BJ (cell line): ENCODE results near the gene SPEG. TPM values are rescaled to one million over a fixed set of nuclear protein-coding genes. Genes with fewer than 3 reads are reported as not detected.

Experiments used
- CTCF ChIA-PET: fragments of 350-600 bp; formaldehyde crosslinking; extraction: SDS; loops from one replicate; lab custom pipeline; 2021; ENCODE audit warnings: antibody characterized with exemption, inconsistent platforms; lab: Yijun Ruan, JAX
- POLR2A ChIA-PET: fragments of 300-600 bp; sonication (Branson Sonifier 250); formaldehyde crosslinking; extraction: SDS; loops from one replicate; lab custom pipeline; 2021; ENCODE audit warnings: antibody characterized with exemption; lab: Charles Lee
- DNase-seq: peaks from one replicate; pipeline ENCODE4 v3.0.0-alpha.2; 2011; ENCODE audit warnings: low read depth
- H3K27me3 ChIP-seq: 2 replicates; pipeline ENCODE4 v1.6.0; 2011; ENCODE audit warnings: low read length; ENCODE audit not compliant: control insufficient read depth, insufficient read depth
- H3K36me3 ChIP-seq: 2 replicates; pipeline ENCODE4 v1.5.1; 2011; ENCODE audit warnings: low read length; ENCODE audit not compliant: control insufficient read depth, insufficient read depth
- H3K4me3 ChIP-seq: 2 replicates; pipeline ENCODE4 v1.5.1; 2011; ENCODE audit warnings: low read depth, mild to moderate bottlenecking, control low read depth, low read length
- CTCF ChIP-seq: IDR thresholded peaks from 2 replicates; pipeline ENCODE4 v1.5.1; 2011; ENCODE audit warnings: low read depth, mild to moderate bottlenecking, control low read depth, inconsistent platforms, low read length, moderate library complexity; ENCODE audit not compliant: insufficient read depth
- polyA plus RNA-seq: library from polyadenylated mRNA; depleted of rRNA; stranded (reverse); fragments of >200 nt; gene quantifications from 2 replicates; pipeline ENCODE4 v1.2.3, GENCODE V29; 2011

SPEG gene
- polyA plus RNA-seq, 1 experiment: 69.9 TPM

GRCh38 chr2:219482674-219483405 is 48.2 kb downstream of the SPEG start:
- peaks cover 28% of the 10 kb centered on the region for H3K36me3 ChIP-seq
- no peak for TF ChIP-seq CTCF
- no peaks in the 10 kb centered on the region for H3K27me3 ChIP-seq
- CTCF ChIA-PET: interaction anchor here (0.6 to 3.9 kb wide), 8 partner anchors 9 to 80 kb away, joined by 3 to 28 read pairs (median 5); a partner anchor contains a TSS
- DNase-seq: no peak
- no peak overlapping the region for H3K4me3 ChIP-seq
- POLR2A ChIA-PET: interaction anchor here (0.6 kb wide), 1 partner anchor 95 kb away, joined by 9 read pairs; no protein-coding TSS in a partner anchor

- ChIA-PET CTCF (interaction anchor here (0.6 to 3.9 kb wide), 5 partner anchors 7 to 46 kb away, joined by 3 to 28 read pairs (median 10); a partner anchor contains a TSS), POLR2A (no interaction called here)
- TF ChIP-seq CTCF: no peak
- DNase-seq: no peak
- peaks cover 34% of the 10 kb centered on the region for H3K36me3 ChIP-seq
- no peaks in the 10 kb centered on the region for H3K27me3 ChIP-seq
- no peak overlapping the region for H3K4me3 ChIP-seq
These were observed 49.1 kb downstream of the SPEG start for GRCh38 chr2:219483451-219484342.

GRCh38 chr2:219484343-219485200 is 49.9 kb downstream of the SPEG start:
- Histone ChIP-seq H3K36me3 (peaks cover 35% of the 10 kb centered on the region), H3K27me3 (no peaks in the 10 kb centered on the region), H3K4me3 (no peak overlapping the region)
- ChIA-PET POLR2A (no interaction called here), CTCF (interaction anchor here (1.3 to 3.9 kb wide), 3 partner anchors 8 to 25 kb away, joined by 5 to 28 read pairs (median 11); a partner anchor contains a TSS)
- TF ChIP-seq CTCF: no peak
- DNase-seq: no peak

- DNase-seq: no peak
- TF ChIP-seq CTCF: no peak
- Histone ChIP-seq H3K4me3 (no peak overlapping the region), H3K36me3 (peaks cover 34% of the 10 kb centered on the region), H3K27me3 (no peaks in the 10 kb centered on the region)
- POLR2A ChIA-PET: no interaction called here
- CTCF ChIA-PET: interaction anchor here (1.7 to 3.4 kb wide), 5 partner anchors 9 to 45 kb away, joined by 5 to 21 read pairs (median 11); a partner anchor contains a TSS
These were observed 50.5 kb downstream of the SPEG start for GRCh38 chr2:219485201-219485580.
